IMR-90 (cell line): Measurements from ENCODE around the gene SHCBP1L. TPM values are rescaled to one million over a fixed set of nuclear protein-coding genes. Genes with fewer than 3 reads are reported as not detected.

Experiments
- ATAC-seq: fragments of 200-7000 bp; cut with Tn5 transposase; 2 replicates; pipeline ENCODE4 v1.9.1; 2020; ENCODE audit warnings: low read depth, mild to moderate bottlenecking, moderate library complexity
- BruUV-seq: library from RNA; stranded (reverse); fragments of 400-500 nt; replicated peaks from 2 replicates; lab custom pipeline; 2021; lab: Mats Ljungman, UMichigan
- CTCF ChIA-PET: fragments of 300-600 bp; formaldehyde crosslinking; extraction: SDS; loops from one replicate; lab custom pipeline; 2021; ENCODE audit warnings: antibody characterized with exemption; lab: Yijun Ruan, JAX
- POLR2A ChIA-PET: fragments of 300-600 bp; sonication (Branson Sonifier 250); formaldehyde crosslinking; loops from one replicate; lab custom pipeline; 2022; ENCODE audit warnings: antibody characterized with exemption; ENCODE audit not compliant: unreplicated experiment; lab: Charles Lee
- DNase-seq: peaks from one replicate; pipeline ENCODE4 v3.0.0; 2013
- H2AFZ ChIP-seq: replicated peaks from 2 replicates; pipeline ENCODE3; 2013; ENCODE audit warnings: low read length, mild to moderate bottlenecking; ENCODE audit not compliant: poor library complexity
- H2AK5ac ChIP-seq: 2 replicates; pipeline ENCODE4 v1.6.1; 2013; ENCODE audit warnings: low read depth, low read length, inconsistent platforms
- H2AK9ac ChIP-seq: replicated peaks from 2 replicates; pipeline ENCODE3; 2013; ENCODE audit warnings: mild to moderate bottlenecking, low read depth, low read length, moderate library complexity; ENCODE audit not compliant: poor library complexity
- H2BK120ac ChIP-seq: 2 replicates; pipeline ENCODE4 v1.6.1; 2013; ENCODE audit warnings: low read depth, low read length, inconsistent platforms
- H2BK15ac ChIP-seq: 3 replicates; pipeline ENCODE4 v1.6.1; 2013; ENCODE audit warnings: low read depth, low read length, inconsistent platforms
- H2BK20ac ChIP-seq: 2 replicates; pipeline ENCODE4 v1.6.1; 2013; ENCODE audit warnings: low read depth, mild to moderate bottlenecking, inconsistent platforms, low read length, moderate library complexity
- H2BK5ac ChIP-seq: 2 replicates; pipeline ENCODE4 v1.6.1; 2013; ENCODE audit warnings: mild to moderate bottlenecking, low read depth, low read length, inconsistent platforms; ENCODE audit not compliant: poor library complexity, severe bottlenecking
- H3K14ac ChIP-seq: replicated peaks from 2 replicates; pipeline ENCODE4 v1.6.1; 2013; ENCODE audit warnings: low read depth, low read length, inconsistent platforms
- H3K18ac ChIP-seq: 2 replicates; pipeline ENCODE4 v1.6.1; 2013; ENCODE audit warnings: low read depth, low read length, control low read depth
- H3K23ac ChIP-seq: 2 replicates; pipeline ENCODE4 v1.6.1; 2013; ENCODE audit warnings: low read depth, low read length, inconsistent platforms
- H3K27ac ChIP-seq: 2 replicates; pipeline ENCODE4 v1.5.1; 2013; ENCODE audit warnings: mild to moderate bottlenecking, control low read depth, low read length; ENCODE audit not compliant: insufficient read depth
- H3K27me3 ChIP-seq: 2 replicates; pipeline ENCODE4 v1.6.1; 2013; ENCODE audit warnings: low read length; ENCODE audit not compliant: control insufficient read depth, insufficient read depth
- H3K36me3 ChIP-seq: 2 replicates; pipeline ENCODE4 v1.6.1; 2013; ENCODE audit warnings: low read length, mixed read lengths; ENCODE audit not compliant: control insufficient read depth, insufficient read depth
- H3K4ac ChIP-seq: 2 replicates; pipeline ENCODE4 v1.6.1; 2013; ENCODE audit warnings: low read depth, low read length, inconsistent platforms
- H3K4me1 ChIP-seq: 2 replicates; pipeline ENCODE4 v1.6.1; 2013; ENCODE audit warnings: low read length, mixed read lengths; ENCODE audit not compliant: control insufficient read depth, insufficient read depth
- H3K4me2 ChIP-seq: 2 replicates; pipeline ENCODE4 v1.6.1; 2013; ENCODE audit warnings: low read depth, mild to moderate bottlenecking, control low read depth, low read length, moderate library complexity
- H3K4me3 ChIP-seq: 2 replicates; pipeline ENCODE4 v1.5.1; 2013; ENCODE audit warnings: low read depth, mild to moderate bottlenecking, control low read depth, low read length, moderate library complexity; ENCODE audit not compliant: insufficient read depth
- H3K56ac ChIP-seq: 2 replicates; pipeline ENCODE4 v1.6.1; 2013; ENCODE audit warnings: low read length, inconsistent platforms; ENCODE audit not compliant: insufficient read depth; ENCODE audit errors: extremely low read depth
- H3K79me1 ChIP-seq, 2 experiments: 2 replicates each; pipeline ENCODE4 v1.6.1; 2013; ENCODE audit warnings: low read length in 2 of 2, inconsistent platforms in 1 of 2, low read depth in 1 of 2
- H3K9ac ChIP-seq: 2 replicates; pipeline ENCODE4 v1.6.1; 2013; ENCODE audit warnings: low read depth, low read length, control low read depth
- H3K9me1 ChIP-seq: 2 replicates; pipeline ENCODE4 v1.6.1; 2013; ENCODE audit warnings: low read length, inconsistent platforms; ENCODE audit not compliant: insufficient read depth
- H3K9me3 ChIP-seq: 2 replicates; pipeline ENCODE4 v1.6.1; 2013; ENCODE audit warnings: low read length; ENCODE audit not compliant: control insufficient read depth, insufficient read depth
- H4K20me1 ChIP-seq: 2 replicates; pipeline ENCODE4 v1.6.1; 2013; ENCODE audit warnings: low read length, inconsistent platforms; ENCODE audit not compliant: insufficient read depth
- H4K5ac ChIP-seq: 2 replicates; pipeline ENCODE4 v1.6.1; 2013; ENCODE audit warnings: mild to moderate bottlenecking, low read depth, low read length, control low read depth
- H4K8ac ChIP-seq, 2 experiments: 2 replicates each; pipeline ENCODE4 v1.6.1; 2013; ENCODE audit warnings: low read depth in 2 of 2, low read length in 2 of 2, control low read depth in 1 of 2, inconsistent platforms in 1 of 2
- H4K91ac ChIP-seq: 2 replicates; pipeline ENCODE4 v1.6.1; 2013; ENCODE audit warnings: low read depth, low read length, inconsistent platforms; ENCODE audit not compliant: insufficient read depth
- BHLHE40 ChIP-seq: fragments of 150-350 bp; IDR thresholded peaks from 2 replicates; pipeline ENCODE4 v1.6.1; 2016; ENCODE audit warnings: mild to moderate bottlenecking, low read depth, low read length
- NFE2L2 ChIP-seq: fragments of 150-350 bp; IDR thresholded peaks from 2 replicates; pipeline ENCODE4 v1.6.1; 2016; ENCODE audit warnings: low read depth, mild to moderate bottlenecking, low read length
- WGBS, 2 experiments: methylation state at CpG; one replicate each; pipeline versions ENCODE4 v1.1.5 to v1.1.7; 2013; ENCODE audit warnings: missing lambda C conversion rate in 2 of 2; ENCODE audit not compliant: insufficient read length in 1 of 2; ENCODE audit errors: extremely low coverage in 2 of 2; 5-methylcytosine and 5-hydroxymethylcytosine counted together
- dilution Hi-C: fragments of 300-500 bp; cut with HindIII; formaldehyde crosslinking; loops from one replicate; pipeline ENCODE4 v1.14.3; 2018; ENCODE audit warnings: low sequenced_read_pairs; ENCODE audit not compliant: unreplicated experiment
- in situ Hi-C: fragments of 300-500 bp; cut with MboI; formaldehyde crosslinking; loops from 3 replicates; pipeline ENCODE4 v1.14.3; 2019; ENCODE audit warnings: low sequenced_read_pairs, inconsistent platforms, mixed read lengths
- intact Hi-C: fragments of 100-400 bp; cut with micrococcal nuclease; formaldehyde crosslinking; loops from 2 replicates; pipeline ENCODE4 v1.10.0; 2022
- polyA plus RNA-seq, 3 experiments: library from polyadenylated mRNA; depleted of rRNA; stranded (reverse); fragments of >200 nt; gene quantifications; 2 replicates each; pipeline ENCODE4 v1.2.3, GENCODE V29; 2012; ENCODE audit warnings: low replicate concordance in 1 of 3
- total RNA-seq: library from RNA; depleted of rRNA; stranded (reverse); fragments of >200 nt; gene quantifications from 2 replicates; pipeline ENCODE4 v1.2.3, GENCODE V29; 2012

SHCBP1L gene
- total and polyA plus RNA-seq, 2 of the 4 experiments (the other 2 are of a cell fraction), result not detected

GRCh38 chr1:182910143-182910542, 42.8 kb downstream of the SHCBP1L start:
- H2BK5ac ChIP-seq, result no peak overlapping the region
- no peak overlapping the region for H2BK120ac ChIP-seq
- ATAC-seq (no peak), DNase-seq (no peak)
- no peaks in the 10 kb centered on the region for H3K4me1 ChIP-seq
- ChIA-PET CTCF (no interaction called here), POLR2A (no interaction called here)
- peaks cover 3% of the 10 kb centered on the region; the same call in 1 of the 2 replicates for H3K27me3 ChIP-seq
- no peak overlapping the region for H4K5ac ChIP-seq
- no peaks in the 10 kb centered on the region for H3K79me1 ChIP-seq
- intact Hi-C loops (no loop called here), in situ Hi-C loops (no loop called here), dilution Hi-C loops (no loop called here)
- H4K20me1 ChIP-seq, result no peaks in the 10 kb centered on the region
- H4K8ac ChIP-seq, result no peak overlapping the region
- H3K9me3 ChIP-seq, result peaks cover 2% of the 10 kb centered on the region
- no peak overlapping the region for H2BK15ac ChIP-seq
- BruUV-seq, result no TSS peak
- H3K4me3 ChIP-seq, result no peak overlapping the region
- H3K18ac ChIP-seq, result no peak overlapping the region
- H3K14ac ChIP-seq, result no peak overlapping the region
- no peak overlapping the region for H3K23ac ChIP-seq
- no peak overlapping the region for H3K9ac ChIP-seq
- H3K56ac ChIP-seq, result no peak overlapping the region
- H2BK20ac ChIP-seq, result no peak overlapping the region
- H4K91ac ChIP-seq, result no peak overlapping the region
- H3K36me3 ChIP-seq, result no peaks in the 10 kb centered on the region
- H3K4ac ChIP-seq, result no peak overlapping the region
- WGBS, 2 experiments, result no CpG with 5 or more reads among the region's 1 CpG
- H3K9me1 ChIP-seq, result no peaks in the 10 kb centered on the region
- H2AK9ac ChIP-seq, result no peak overlapping the region
- no peak for TF ChIP-seq BHLHE40
- TF ChIP-seq NFE2L2, result no peak
- no peak overlapping the region for H2AK5ac ChIP-seq
- no peak overlapping the region for H3K4me2 ChIP-seq
- H3K27ac ChIP-seq, result no peak overlapping the region
- H2AFZ ChIP-seq, result no peak overlapping the region
